Activated CD4-positive, alpha-beta memory T cell treated with anti-CD3 and anti-CD28 coated beads for 36 hours (primary cell): ENCODE measurements around the gene PABPC5. TPM values are rescaled to one million over a fixed set of nuclear protein-coding genes. Genes with fewer than 3 reads are reported as not detected.

Experiments
- CTCF ChIA-PET: fragments of 350-600 bp; sonication (Branson Sonifier 250); formaldehyde crosslinking; loops from one replicate; lab custom pipeline; 2021; ENCODE audit warnings: antibody characterized with exemption, inconsistent platforms; lab: Charles Lee
- POLR2A ChIA-PET: fragments of 350-600 bp; sonication (Branson Sonifier 250); formaldehyde crosslinking; loops from one replicate; lab custom pipeline; 2021; ENCODE audit warnings: antibody characterized with exemption; lab: Charles Lee
- DNase-seq: peaks from one replicate; pipeline ENCODE4 v3.0.0-alpha.2; 2020
- H3K27ac Mint-ChIP-seq: one replicate; pipeline ENCODE4 v1.8.0; 2021; ENCODE audit warnings: mixed read lengths
- H3K27me3 Mint-ChIP-seq: one replicate; pipeline ENCODE4 v1.8.0; 2021; ENCODE audit warnings: mixed read lengths
- H3K36me3 Mint-ChIP-seq: one replicate; pipeline ENCODE4 v1.8.0; 2021; ENCODE audit warnings: mixed read lengths
- H3K4me1 Mint-ChIP-seq: one replicate; pipeline ENCODE4 v1.8.0; 2021; ENCODE audit warnings: low read depth, mixed read lengths
- H3K4me3 Mint-ChIP-seq: one replicate; pipeline ENCODE4 v1.8.0; 2021; ENCODE audit warnings: mild to moderate bottlenecking, mixed read lengths
- H3K9me3 Mint-ChIP-seq: one replicate; pipeline ENCODE4 v1.8.0; 2021; ENCODE audit warnings: mixed read lengths
- intact Hi-C: fragments of 100-400 bp; cut with micrococcal nuclease; formaldehyde crosslinking; loops from one replicate; pipeline ENCODE4 v1.15.1; 2023
- total RNA-seq, 2 experiments: library from RNA; stranded (reverse); gene quantifications; one replicate each; pipeline ENCODE4 v1.2.3, GENCODE V29; 2021

Gene PABPC5
- total RNA-seq: not detected

DNA sequence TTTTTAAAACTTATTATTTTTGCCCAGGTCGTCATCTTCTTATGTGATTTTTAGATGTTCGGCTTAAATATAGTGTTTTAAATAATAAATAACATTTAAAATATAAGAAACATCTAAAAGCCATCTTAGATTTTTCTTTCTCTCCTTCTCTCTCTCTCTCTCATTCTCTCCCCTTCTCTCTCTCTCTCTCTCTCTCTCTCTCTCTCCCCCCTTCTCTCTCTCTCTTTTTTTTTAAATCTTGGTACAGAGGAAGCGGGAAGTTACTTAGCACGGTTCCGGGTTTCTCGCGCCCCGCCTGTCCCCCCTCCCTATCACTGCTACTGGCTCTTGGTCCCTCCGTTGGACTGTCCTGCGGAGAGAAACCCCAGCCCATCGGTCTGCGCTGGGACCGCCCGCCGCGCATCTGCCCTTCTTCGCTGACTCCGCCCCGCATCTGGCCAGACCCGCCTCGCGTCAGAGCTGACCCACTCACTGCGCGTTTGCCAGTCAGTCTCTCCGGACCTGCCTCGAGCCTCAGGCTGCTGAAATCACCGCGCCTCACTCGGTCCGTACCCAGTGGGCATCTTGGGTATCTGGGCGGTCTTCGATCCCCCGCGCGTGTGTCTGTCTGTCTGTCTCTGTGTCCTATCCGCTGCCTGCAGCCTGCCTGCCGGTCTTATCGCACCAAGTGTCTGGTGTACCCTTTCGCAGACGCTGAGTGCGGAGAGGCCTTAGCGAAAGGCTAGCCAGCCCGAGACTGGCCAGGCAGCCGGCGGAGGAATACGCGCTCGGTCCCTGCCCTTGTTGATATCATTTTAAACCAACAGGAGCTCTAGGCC, at the start of gene PABPC5:
TSS of gene PABPC5 (plus strand) at position 489 of the 818 bp plus-strand sequence. CDS start 739 bp downstream, outside the sequence.
- H3K4me1 Mint-ChIP-seq: no peaks in the 10 kb centered on the region
- H3K4me3 Mint-ChIP-seq: no peak within 1 kb of the TSS
- no peaks in the 10 kb centered on the region for H3K9me3 Mint-ChIP-seq
- DNase-seq: no peak
- H3K27ac Mint-ChIP-seq: no peak within 1 kb of the TSS
- no peaks in the 10 kb centered on the region for H3K27me3 Mint-ChIP-seq
- no peaks in the 10 kb centered on the region for H3K36me3 Mint-ChIP-seq
- CTCF ChIA-PET: no interaction called here
- intact Hi-C loops: no loop called here
- POLR2A ChIA-PET: no interaction called here

DNA sequence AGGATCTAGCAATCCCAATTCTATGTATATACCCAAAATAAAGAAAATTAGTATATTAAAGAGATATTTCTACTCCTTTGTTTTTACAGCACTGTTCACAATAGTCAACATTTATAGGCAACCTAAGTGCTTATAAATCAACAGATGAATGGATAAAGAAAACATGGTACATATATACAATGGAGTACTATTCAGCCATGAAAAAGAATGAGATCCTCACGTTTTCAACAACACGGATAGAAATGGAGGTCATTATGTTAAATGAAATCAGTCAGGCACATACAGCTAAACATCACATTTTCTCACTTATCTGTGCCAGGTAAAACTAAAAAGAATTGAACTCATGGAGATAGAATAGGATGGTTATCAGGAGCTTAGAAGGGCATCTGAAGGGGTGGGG, 45.6 kb upstream of the PABPC5 start:
- H3K9me3 Mint-ChIP-seq: peaks cover 5% of the 10 kb centered on the region
- POLR2A ChIA-PET: no interaction called here
- no peaks in the 10 kb centered on the region for H3K36me3 Mint-ChIP-seq
- no peak overlapping the region for H3K4me3 Mint-ChIP-seq
- H3K4me1 Mint-ChIP-seq: no peaks in the 10 kb centered on the region
- intact Hi-C loops: no loop called here
- no peaks in the 10 kb centered on the region for H3K27me3 Mint-ChIP-seq
- DNase-seq: no peak
- CTCF ChIA-PET: no interaction called here
- H3K27ac Mint-ChIP-seq: no peak overlapping the region

- Mint-ChIP-seq H3K27ac (no peak overlapping the region), H3K4me3 (no peak overlapping the region), H3K9me3 (peaks cover under 1% of the 10 kb centered on the region), H3K4me1 (no peaks in the 10 kb centered on the region), H3K36me3 (no peaks in the 10 kb centered on the region), H3K27me3 (no peaks in the 10 kb centered on the region)
- CTCF ChIA-PET: no interaction called here
- POLR2A ChIA-PET: no interaction called here
- no peak for DNase-seq
- intact Hi-C loops: no loop called here
Measured at GRCh38 chrX:91414713-91415112, 19.9 kb upstream of the PABPC5 start.

DNA sequence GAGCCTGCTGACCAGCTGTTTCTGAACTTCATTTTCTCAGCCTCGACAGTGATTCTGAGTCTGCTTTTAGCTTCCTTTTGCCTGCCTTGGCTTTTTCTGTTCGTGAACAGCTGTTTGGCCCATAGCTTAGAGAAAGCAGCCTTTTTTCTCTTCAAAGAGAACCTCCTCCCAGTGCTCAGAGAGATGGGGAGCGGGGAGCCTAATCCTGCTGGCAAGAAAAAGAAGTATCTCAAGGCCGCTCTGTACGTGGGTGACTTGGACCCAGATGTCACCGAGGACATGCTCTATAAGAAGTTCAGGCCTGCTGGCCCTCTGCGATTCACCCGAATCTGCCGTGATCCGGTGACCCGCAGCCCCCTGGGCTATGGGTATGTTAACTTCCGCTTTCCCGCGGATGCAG, 756 bp downstream of the PABPC5 start:
- CTCF ChIA-PET: no interaction called here
- intact Hi-C loops: no loop called here
- Mint-ChIP-seq H3K4me1 (no peaks in the 10 kb centered on the region), H3K27ac (no peak overlapping the region), H3K9me3 (no peaks in the 10 kb centered on the region), H3K36me3 (no peaks in the 10 kb centered on the region), H3K27me3 (no peaks in the 10 kb centered on the region), H3K4me3 (no peak overlapping the region)
- POLR2A ChIA-PET: no interaction called here
- no peak for DNase-seq
